Trophoblast cell (in vitro differentiated cells and primary cell): ENCODE results near the gene NBAS.

Experiments used
- DNase-seq, 2 donors: peaks; one replicate each; pipeline ENCODE4 v3.0.0-alpha.2; 2016
- H2AFZ ChIP-seq: 2 replicates; pipeline ENCODE4 v1.6.1; 2013; ENCODE audit warnings: low read length, moderate library complexity, mild to moderate bottlenecking; ENCODE audit not compliant: insufficient read depth, poor library complexity
- H2AK5ac ChIP-seq: 2 replicates; pipeline ENCODE4 v1.6.1; 2013; ENCODE audit warnings: mild to moderate bottlenecking, low read length
- H2BK120ac ChIP-seq: 2 replicates; pipeline ENCODE4 v1.6.1; 2013; ENCODE audit warnings: low read length, mild to moderate bottlenecking, moderate library complexity; ENCODE audit not compliant: insufficient read depth, poor library complexity
- H2BK12ac ChIP-seq: 2 replicates; pipeline ENCODE4 v1.6.1; 2013; ENCODE audit warnings: mild to moderate bottlenecking, low read length, moderate library complexity
- H2BK5ac ChIP-seq: 2 replicates; pipeline ENCODE4 v1.6.1; 2013; ENCODE audit warnings: low read length, low read depth, moderate library complexity, mild to moderate bottlenecking; ENCODE audit not compliant: poor library complexity
- H3K14ac ChIP-seq: 2 replicates; pipeline ENCODE4 v1.6.1; 2013; ENCODE audit warnings: mild to moderate bottlenecking, low read length
- H3K18ac ChIP-seq: 2 replicates; pipeline ENCODE4 v1.6.1; 2013; ENCODE audit warnings: mild to moderate bottlenecking, low read length
- H3K23ac ChIP-seq: 2 replicates; pipeline ENCODE4 v1.6.1; 2013; ENCODE audit warnings: low read length
- H3K27ac ChIP-seq: 2 replicates; pipeline ENCODE4 v1.5.1; 2013; ENCODE audit warnings: low read depth, mild to moderate bottlenecking, inconsistent platforms, low read length, moderate library complexity
- H3K27me3 ChIP-seq: 2 replicates; pipeline ENCODE4 v1.6.1; 2013; ENCODE audit warnings: inconsistent platforms, mild to moderate bottlenecking, low read length, moderate library complexity; ENCODE audit not compliant: insufficient read depth
- H3K36me3 ChIP-seq, 2 experiments: 1 replicate in 1 of 2; 2 replicates in 1 of 2; pipeline ENCODE4 v1.6.1; 2013; ENCODE audit warnings: low read length in 2 of 2, mild to moderate bottlenecking in 2 of 2, moderate library complexity in 1 of 2; ENCODE audit not compliant: insufficient read depth in 2 of 2, control insufficient read depth in 1 of 2
- H3K4ac ChIP-seq: 2 replicates; pipeline ENCODE4 v1.6.1; 2013; ENCODE audit warnings: low read depth, mild to moderate bottlenecking, low read length, moderate library complexity
- H3K4me1 ChIP-seq, 2 experiments: 1 replicate in 1 of 2; 2 replicates in 1 of 2; pipeline ENCODE4 v1.6.1; 2013; ENCODE audit warnings: low read length in 2 of 2, mild to moderate bottlenecking in 2 of 2, moderate library complexity in 1 of 2; ENCODE audit not compliant: insufficient read depth in 2 of 2, control insufficient read depth in 1 of 2
- H3K4me2 ChIP-seq: 2 replicates; pipeline ENCODE4 v1.6.1; 2013; ENCODE audit warnings: inconsistent platforms, mild to moderate bottlenecking, low read length, moderate library complexity
- H3K4me3 ChIP-seq: 2 replicates; pipeline ENCODE4 v1.5.1; 2013; ENCODE audit warnings: mild to moderate bottlenecking, low read depth, low read length, inconsistent platforms
- H3K79me1 ChIP-seq: one replicate; pipeline ENCODE4 v1.6.1; 2013; ENCODE audit warnings: low read length
- H3K79me2 ChIP-seq: 2 replicates; pipeline ENCODE4 v1.6.1; 2013; ENCODE audit warnings: low read length, mild to moderate bottlenecking; ENCODE audit not compliant: control insufficient read depth, insufficient read depth, poor library complexity
- H3K9ac ChIP-seq: 2 replicates; pipeline ENCODE4 v1.6.1; 2013; ENCODE audit warnings: mild to moderate bottlenecking, low read length
- H3K9me3 ChIP-seq: 2 replicates; pipeline ENCODE4 v1.6.1; 2013; ENCODE audit warnings: low read depth, mild to moderate bottlenecking, control low read depth, inconsistent platforms, low read length; ENCODE audit not compliant: insufficient read depth
- H4K12ac ChIP-seq: 2 replicates; pipeline ENCODE4 v1.6.1; 2013; ENCODE audit warnings: low read depth, mild to moderate bottlenecking, low read length, moderate library complexity
- H4K8ac ChIP-seq: 2 replicates; pipeline ENCODE4 v1.6.1; 2013; ENCODE audit warnings: low read depth, mild to moderate bottlenecking, low read length, moderate library complexity
- H4K91ac ChIP-seq: one replicate; pipeline ENCODE4 v1.6.1; 2013; ENCODE audit warnings: low read depth, mild to moderate bottlenecking, low read length, moderate library complexity
- WGBS: extraction: QIAGEN DNeasy Blood & Tissue Kit; methylation state at CpG from one replicate; pipeline ENCODE4 v1.1.7; 2013; ENCODE audit warnings: missing lambda C conversion rate; ENCODE audit not compliant: insufficient read length, insufficient coverage; ENCODE audit errors: extremely low coverage; 5-methylcytosine and 5-hydroxymethylcytosine counted together

The NBAS gene

DNA sequence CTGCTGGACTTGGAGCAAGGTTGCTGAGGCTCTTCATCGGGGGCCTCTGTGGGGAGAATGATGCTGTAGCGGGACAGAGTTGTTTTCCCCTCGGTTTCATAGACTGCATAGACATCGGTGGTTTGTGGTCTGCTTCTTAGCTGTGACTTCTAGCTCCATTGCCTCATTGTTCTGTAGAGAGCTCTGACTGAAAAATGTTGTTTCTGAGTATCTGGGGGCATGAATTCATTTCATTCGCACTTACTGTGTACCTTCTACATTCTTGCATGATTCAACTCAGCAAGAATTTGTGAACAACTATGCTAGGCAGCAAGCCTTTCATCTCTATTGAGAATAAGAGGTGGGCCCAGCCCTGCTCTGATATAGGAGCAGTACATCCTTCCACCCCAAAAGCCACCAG, 406.8 kb downstream of the NBAS start:
- H3K4ac ChIP-seq = no peak overlapping the region
- H3K4me3 ChIP-seq = no peak overlapping the region
- H3K27me3 ChIP-seq = no peaks in the 10 kb centered on the region
- H3K27ac ChIP-seq = no peak overlapping the region
- peaks cover 2 to 5% of the 10 kb centered on the region in 2 experiments for H3K4me1 ChIP-seq
- no peak overlapping the region for H3K23ac ChIP-seq
- no peak overlapping the region for H3K14ac ChIP-seq
- H4K12ac ChIP-seq = no peak overlapping the region
- no peaks in the 10 kb centered on the region for H3K9me3 ChIP-seq
- DNase-seq = peak; percentile 48 to 82
- no peak overlapping the region for H2AFZ ChIP-seq
- H2AK5ac ChIP-seq = no peak overlapping the region
- H3K79me1 ChIP-seq = peaks cover 2% of the 10 kb centered on the region
- H3K4me2 ChIP-seq = no peak overlapping the region
- H4K8ac ChIP-seq = no peak overlapping the region
- H3K18ac ChIP-seq = no peak overlapping the region
- H3K9ac ChIP-seq = no peak overlapping the region
- H3K79me2 ChIP-seq = no peaks in the 10 kb centered on the region
- peak overlapping the region; percentile 5 for H2BK12ac ChIP-seq
- no peak overlapping the region for H2BK120ac ChIP-seq
- H4K91ac ChIP-seq = no peak overlapping the region
- no peak overlapping the region for H2BK5ac ChIP-seq
- no CpG with 5 or more reads among the region's 5 CpGs for WGBS
- H3K36me3 ChIP-seq = no peaks in the 10 kb centered on the region

DNA sequence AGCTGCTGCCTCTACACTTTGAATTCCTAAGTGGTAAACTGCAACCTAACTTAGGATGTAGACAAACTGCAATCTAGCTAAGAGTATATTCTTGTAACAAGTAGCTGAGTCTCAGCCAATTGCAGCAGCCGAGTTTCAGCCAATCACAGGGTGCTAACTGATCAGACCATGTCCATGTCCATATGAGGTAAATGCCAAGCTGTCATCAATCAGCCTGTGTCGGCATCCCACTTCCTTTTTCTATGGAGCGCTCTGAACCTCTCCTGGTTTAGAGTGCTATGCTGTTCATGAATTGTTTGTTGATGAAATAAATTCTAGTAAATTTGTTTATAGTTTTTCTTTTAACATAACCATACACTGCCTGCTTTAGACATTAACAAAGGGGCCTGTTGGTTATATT, 408.8 kb downstream of the NBAS start:
- Histone ChIP-seq H3K14ac (no peak overlapping the region), H3K9me3 (no peaks in the 10 kb centered on the region), H2AK5ac (no peak overlapping the region), H4K91ac (no peak overlapping the region), H3K4me2 (no peak overlapping the region), H2BK120ac (no peak overlapping the region), H3K4me3 (no peak overlapping the region), H4K8ac (no peak overlapping the region), H2AFZ (no peak overlapping the region), H4K12ac (no peak overlapping the region), H3K4me1 (peaks cover 0 to 2% of the 10 kb centered on the region in 2 experiments), H3K27ac (no peak overlapping the region), H3K27me3 (no peaks in the 10 kb centered on the region), H3K79me2 (no peaks in the 10 kb centered on the region), H3K36me3 (no peaks in the 10 kb centered on the region), H3K4ac (no peak overlapping the region), H3K9ac (no peak overlapping the region), H3K18ac (no peak overlapping the region), H3K79me1 (peaks cover 2% of the 10 kb centered on the region), H3K23ac (no peak overlapping the region), H2BK5ac (no peak overlapping the region), H2BK12ac (no peak overlapping the region)
- WGBS = no CpG with 5 or more reads among the region's 3 CpGs
- no peak for DNase-seq

DNA sequence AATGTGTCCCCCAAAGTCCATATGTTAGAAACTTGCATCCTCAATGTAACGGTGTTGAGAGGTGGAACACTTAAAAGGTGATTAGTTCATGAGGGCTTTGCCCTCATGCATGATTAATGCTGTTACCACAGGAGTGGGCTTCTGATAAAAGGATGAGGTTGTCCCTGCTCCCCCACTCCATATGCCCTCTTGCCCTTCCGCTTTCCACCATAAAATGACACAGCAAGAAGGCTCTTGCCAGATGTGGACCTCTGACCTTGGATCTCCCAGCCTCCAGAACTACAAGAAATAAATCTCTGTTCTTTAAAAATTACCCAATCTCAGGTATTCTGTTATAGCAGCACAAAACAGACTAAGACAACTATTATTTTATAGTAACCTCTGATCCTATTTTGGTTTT, 412.1 kb downstream of the NBAS start:
- Histone ChIP-seq H3K4me3 (no peak overlapping the region), H4K91ac (no peak overlapping the region), H3K79me1 (no peaks in the 10 kb centered on the region), H3K14ac (no peak overlapping the region), H3K79me2 (no peaks in the 10 kb centered on the region), H3K27me3 (no peaks in the 10 kb centered on the region), H3K36me3 (no peaks in the 10 kb centered on the region), H3K9me3 (no peaks in the 10 kb centered on the region), H4K8ac (no peak overlapping the region), H3K4me1 (no peaks in the 10 kb centered on the region), H2BK5ac (no peak overlapping the region), H4K12ac (no peak overlapping the region), H3K23ac (no peak overlapping the region), H2BK120ac (no peak overlapping the region), H3K27ac (no peak overlapping the region), H3K4me2 (no peak overlapping the region), H3K18ac (no peak overlapping the region), H2AK5ac (no peak overlapping the region), H2AFZ (no peak overlapping the region), H3K4ac (no peak overlapping the region), H3K9ac (no peak overlapping the region), H2BK12ac (no peak overlapping the region)
- no peak for DNase-seq
- no CpG with 5 or more reads among the region's 2 CpGs for WGBS

DNA sequence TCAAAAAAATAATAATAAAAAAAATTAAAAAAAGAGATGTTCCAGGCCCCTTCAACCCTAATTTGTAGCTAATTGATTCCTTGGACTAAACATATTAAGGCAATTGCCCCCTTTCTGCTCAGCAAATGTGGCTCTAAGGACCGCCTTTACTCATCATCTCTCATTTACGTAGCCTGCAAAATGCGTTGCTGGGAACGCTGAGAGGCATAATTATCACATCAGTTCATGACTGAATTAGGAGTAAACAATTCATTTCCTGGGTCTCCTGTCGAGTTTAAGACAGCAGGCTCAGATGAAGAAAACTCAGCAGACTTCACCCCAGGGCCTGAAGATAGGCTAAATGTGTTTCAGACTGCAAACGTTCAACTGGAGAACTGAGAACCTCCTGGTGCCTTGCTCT, 413.5 kb downstream of the NBAS start:
- no peak overlapping the region for H3K18ac ChIP-seq
- H3K4ac ChIP-seq = no peak overlapping the region
- H2BK12ac ChIP-seq = no peak overlapping the region
- H2BK5ac ChIP-seq = no peak overlapping the region
- peaks cover 7% of the 10 kb centered on the region for H3K79me1 ChIP-seq
- no peak overlapping the region for H3K23ac ChIP-seq
- WGBS = no CpG with 5 or more reads among the region's 6 CpGs
- no peak overlapping the region for H3K9ac ChIP-seq
- no peak overlapping the region for H4K12ac ChIP-seq
- no peak overlapping the region for H2AK5ac ChIP-seq
- H3K27ac ChIP-seq = no peak overlapping the region
- peaks cover 7 to 8% of the 10 kb centered on the region in 2 experiments for H3K4me1 ChIP-seq
- H3K14ac ChIP-seq = no peak overlapping the region
- H4K91ac ChIP-seq = no peak overlapping the region
- H4K8ac ChIP-seq = no peak overlapping the region
- no peak overlapping the region for H3K4me3 ChIP-seq
- no peaks in the 10 kb centered on the region for H3K79me2 ChIP-seq
- no peaks in the 10 kb centered on the region for H3K27me3 ChIP-seq
- H3K9me3 ChIP-seq = no peaks in the 10 kb centered on the region
- H3K36me3 ChIP-seq = no peaks in the 10 kb centered on the region
- H3K4me2 ChIP-seq = no peak overlapping the region
- no peak for DNase-seq
- H2BK120ac ChIP-seq = no peak overlapping the region
- H2AFZ ChIP-seq = no peak overlapping the region
